ENCODE results near the gene CUX1. TPM values are rescaled to one million over a fixed set of nuclear protein-coding genes. Genes with fewer than 3 reads are reported as not detected.

CUX1 gene
- total RNA-seq, 1 experiment from 2014 or later = 53.5 TPM

DNA sequence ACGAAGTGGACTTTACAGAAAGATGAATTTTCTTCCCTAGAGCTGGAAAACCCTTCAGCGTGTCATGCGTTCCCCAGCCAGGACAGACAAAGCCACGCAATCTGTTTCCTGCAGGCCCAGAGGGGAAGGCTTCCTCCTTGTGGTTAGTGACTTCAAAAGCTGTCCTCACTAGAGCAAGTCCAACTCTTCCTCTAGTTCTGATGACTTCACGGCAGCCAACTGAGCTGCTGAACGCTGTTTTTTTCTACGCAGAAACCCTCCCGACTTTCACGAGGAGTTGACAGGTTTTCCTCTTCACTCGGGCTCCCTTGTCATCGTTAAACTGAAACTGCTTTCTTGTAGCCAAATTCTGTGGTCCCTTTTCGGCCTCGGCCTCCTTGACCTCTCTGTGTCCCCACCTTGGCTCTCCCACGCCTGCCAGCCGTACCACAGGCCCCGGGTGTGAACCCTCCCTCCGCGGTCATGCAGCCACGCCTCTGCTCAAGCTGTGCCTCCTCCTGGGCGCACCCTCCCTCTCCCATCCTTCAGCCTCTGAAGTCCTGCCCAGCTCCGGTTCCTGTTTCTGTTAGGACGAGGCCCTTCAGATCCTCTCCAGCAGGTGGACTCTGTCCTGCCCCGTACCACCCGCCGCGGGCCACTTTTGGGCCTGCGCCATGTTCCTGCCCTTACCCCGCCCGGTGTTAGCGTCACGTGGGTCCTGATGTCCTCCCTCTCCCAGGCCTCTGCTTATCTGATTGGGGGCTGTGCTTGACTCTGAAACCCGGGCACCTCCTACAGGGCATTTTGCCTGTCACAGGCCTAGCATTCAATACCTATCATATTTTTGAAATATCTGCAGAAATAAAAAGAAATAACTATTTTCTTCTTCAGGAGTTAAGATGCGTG, 39.3 kb downstream of the CUX1 start:
- peak; percentile 73 for DNase-seq
- Histone ChIP-seq H2BK120ac (ENCODE audit: low read depth, low read length, poor library complexity, severe bottlenecking) (no peak overlapping the region), H3K4me2 (ENCODE audit: insufficient read depth, insufficient read length, low read length) (no peak overlapping the region), H3K4ac (ENCODE audit: low read depth, low read length) (no peak overlapping the region), H4K5ac (ENCODE audit: insufficient read length, low read depth, low read length) (no peak overlapping the region), H4K91ac (ENCODE audit: insufficient read length, low read depth, low read length) (no peak overlapping the region), H3K27ac (ENCODE audit: insufficient read length, low read depth, low read length) (no peak overlapping the region), H2BK5ac (ENCODE audit: insufficient read length, low read length) (no peak overlapping the region), H3K23ac (ENCODE audit: insufficient read length, low read depth, low read length) (no peak overlapping the region), H3K18ac (ENCODE audit: insufficient read length, low read depth, low read length) (no peak overlapping the region), H3K9me3 (ENCODE audit: control insufficient read depth, low read depth, low read length) (no peaks in the 10 kb centered on the region), H4K20me1 (ENCODE audit: control insufficient read depth, insufficient read depth, insufficient read length) (no peaks in the 10 kb centered on the region), H3K79me1 (ENCODE audit: insufficient read depth, low read depth, low read length, poor library complexity, severe bottlenecking) (peaks cover 9% of the 10 kb centered on the region), H3K79me2 (ENCODE audit: insufficient read depth, low read length) (peaks cover 45% of the 10 kb centered on the region; the same call in 1 of the 2 replicates), H3K14ac (ENCODE audit: insufficient read depth, low read length) (peak overlapping the region; percentile 53; the same call in 1 of the 2 replicates), H3K56ac (ENCODE audit: insufficient read length, low read depth, low read length) (no peak overlapping the region), H3K27me3 (ENCODE audit: insufficient read depth, low read length) (no peaks in the 10 kb centered on the region), H4K8ac (replicated peaks; ENCODE audit: insufficient read length, low read depth, low read length) (no peak overlapping the region), H2BK15ac (ENCODE audit: low read depth, low read length) (no peak overlapping the region), H3K23me2 (ENCODE audit: insufficient read length, low read depth, low read length, poor library complexity, severe bottlenecking) (no peaks in the 10 kb centered on the region), H2BK12ac (ENCODE audit: insufficient read length, low read depth, low read length) (no peak overlapping the region), H2BK20ac (ENCODE audit: low read depth, low read length, poor library complexity, severe bottlenecking) (no peak overlapping the region), H2AK5ac (ENCODE audit: insufficient read length, low read length) (no peak overlapping the region), H3K9ac (ENCODE audit: extremely low read depth, insufficient read length, low read length) (peak overlapping the region; percentile 35), H3K4me1 (ENCODE audit: insufficient read depth, low read length) (peaks cover 12% of the 10 kb centered on the region; the same call in 1 of the 2 replicates), H2AFZ (ENCODE audit: low read length) (no peak overlapping the region), H3T11ph (ENCODE audit: low read length) (no peak overlapping the region)
- no peaks in the 10 kb centered on the region for H3K36me3 Mint-ChIP-seq (ENCODE audit: insufficient read depth in 1 of 3, low read depth in 3 of 3)
- TF ChIP-seq, protein P1, sequence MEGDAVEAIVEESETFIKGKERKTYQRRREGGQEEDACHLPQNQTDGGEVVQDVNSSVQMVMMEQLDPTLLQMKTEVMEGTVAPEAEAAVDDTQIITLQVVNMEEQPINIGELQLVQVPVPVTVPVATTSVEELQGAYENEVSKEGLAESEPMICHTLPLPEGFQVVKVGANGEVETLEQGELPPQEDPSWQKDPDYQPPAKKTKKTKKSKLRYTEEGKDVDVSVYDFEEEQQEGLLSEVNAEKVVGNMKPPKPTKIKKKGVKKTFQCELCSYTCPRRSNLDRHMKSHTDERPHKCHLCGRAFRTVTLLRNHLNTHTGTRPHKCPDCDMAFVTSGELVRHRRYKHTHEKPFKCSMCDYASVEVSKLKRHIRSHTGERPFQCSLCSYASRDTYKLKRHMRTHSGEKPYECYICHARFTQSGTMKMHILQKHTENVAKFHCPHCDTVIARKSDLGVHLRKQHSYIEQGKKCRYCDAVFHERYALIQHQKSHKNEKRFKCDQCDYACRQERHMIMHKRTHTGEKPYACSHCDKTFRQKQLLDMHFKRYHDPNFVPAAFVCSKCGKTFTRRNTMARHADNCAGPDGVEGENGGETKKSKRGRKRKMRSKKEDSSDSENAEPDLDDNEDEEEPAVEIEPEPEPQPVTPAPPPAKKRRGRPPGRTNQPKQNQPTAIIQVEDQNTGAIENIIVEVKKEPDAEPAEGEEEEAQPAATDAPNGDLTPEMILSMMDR (conservative IDR thresholded peaks at IDR 0.05) = peak; percentile 38; the same call in 2 of the 3 replicates
- H3K4me1 Mint-ChIP-seq = peaks cover 55 to 70% of the 10 kb centered on the region in 2 experiments
- H3K4me3 Mint-ChIP-seq = no peak overlapping the region
- peak overlapping the region; percentile 76 to 94 (median 86) for H3K27ac Mint-ChIP-seq
- H3K27me3 Mint-ChIP-seq (ENCODE audit: low read depth) = no peaks in the 10 kb centered on the region
- no CpG with 5 or more reads among the region's 33 CpGs for WGBS (ENCODE audit: extremely low coverage, insufficient read length, low lambda C conversion rate)
- no peaks in the 10 kb centered on the region for H3K9me3 Mint-ChIP-seq

Measured in H9 (cell line).